WTC11 (cell line): ENCODE results near the gene KCNC2.

Source experiments
- CDX4 ChIP-seq: fragments of 250-450 bp; sonication (Bioruptor Pico); IDR thresholded peaks from 2 replicates; pipeline ENCODE4 v1.9.0; 2021; ENCODE audit warnings: moderate library complexity, mild to moderate bottlenecking, inconsistent platforms, borderline replicate concordance
- ELF4 ChIP-seq: sonication (generic); formaldehyde crosslinking; IDR thresholded peaks from 2 replicates; pipeline ENCODE4 v1.8.1; 2022; ENCODE audit warnings: low read depth, mild to moderate bottlenecking, moderate library complexity, missing genetic modification reagents
- FOXJ3 ChIP-seq: sonication (generic); formaldehyde crosslinking; IDR thresholded peaks from 2 replicates; pipeline ENCODE4 v1.9.0; 2021; ENCODE audit warnings: missing genetic modification reagents, mild to moderate bottlenecking, borderline replicate concordance
- MXD4 ChIP-seq: fragments of 250-450 bp; sonication (Bioruptor Pico); IDR thresholded peaks from 2 replicates; pipeline ENCODE4 v1.8.0; 2021; ENCODE audit warnings: mild to moderate bottlenecking, moderate library complexity, borderline replicate concordance
- NR1H2 ChIP-seq: sonication (generic); formaldehyde crosslinking; IDR thresholded peaks from 2 replicates; pipeline ENCODE4 v1.9.0; 2021; ENCODE audit warnings: mild to moderate bottlenecking, moderate library complexity, missing genetic modification reagents

GRCh38 chr12:75000120-75000519 is 209.5 kb downstream of the KCNC2 start:
- no peak for TF ChIP-seq NR1H2 (CRISPR knock-in tag)
- no peak for TF ChIP-seq MXD4 (CRISPR knock-in tag)
- TF ChIP-seq FOXJ3: no peak
- no peak for TF ChIP-seq CDX4 (CRISPR knock-in tag)
- TF ChIP-seq ELF4 (CRISPR knock-in tag): no peak
